Liver (tissue), 9 donors: ENCODE results near the gene CELF1. TPM values are rescaled to one million over a fixed set of nuclear protein-coding genes. Genes with fewer than 3 reads are reported as not detected.

Source experiments
- DNase-seq: peaks from one replicate; pipeline ENCODE4 v3.0.0-alpha.2; 2017; ENCODE audit warnings: low spot score
- H3K27ac ChIP-seq, 2 donors: one replicate each; pipeline ENCODE4 v1.7.0; 2013; ENCODE audit warnings: inconsistent platforms in 2 of 2, low read length in 2 of 2, control low read depth in 1 of 2, low read depth in 1 of 2, mild to moderate bottlenecking in 1 of 2
- H3K27me3 ChIP-seq, 4 donors: one replicate each; pipeline versions ENCODE4 v1.6.1 to v1.7.0; 2013; ENCODE audit warnings: low read length in 3 of 4, inconsistent platforms in 1 of 4, mild to moderate bottlenecking in 1 of 4, moderate library complexity in 1 of 4; ENCODE audit not compliant: control insufficient read depth in 4 of 4, insufficient read depth in 4 of 4
- H3K36me3 ChIP-seq, 4 donors: one replicate each; pipeline versions ENCODE4 v1.6.1 to v1.7.0; 2013; ENCODE audit warnings: low read length in 3 of 4, mild to moderate bottlenecking in 3 of 4, low read depth in 1 of 4, moderate library complexity in 1 of 4; ENCODE audit not compliant: control insufficient read depth in 4 of 4, insufficient read depth in 3 of 4
- H3K4me1 ChIP-seq, 4 donors: one replicate each; pipeline versions ENCODE4 v1.6.1 to v1.7.0; 2013; ENCODE audit warnings: low read length in 3 of 4, mild to moderate bottlenecking in 3 of 4, moderate library complexity in 1 of 4; ENCODE audit not compliant: control insufficient read depth in 4 of 4, insufficient read depth in 4 of 4
- H3K4me3 ChIP-seq, 3 donors: one replicate each; pipeline versions ENCODE4 v1.6.1 to v1.7.0; 2013; ENCODE audit warnings: low read length in 3 of 3, control low read depth in 1 of 3, low read depth in 1 of 3, mild to moderate bottlenecking in 1 of 3
- H3K9ac ChIP-seq, 2 donors: one replicate each; pipeline ENCODE4 v1.7.0; 2013; ENCODE audit warnings: low read length in 2 of 2, mild to moderate bottlenecking in 2 of 2, moderate library complexity in 2 of 2, control low read depth in 1 of 2, low read depth in 1 of 2
- H3K9me3 ChIP-seq, 4 donors: one replicate each; pipeline versions ENCODE4 v1.6.1 to v1.7.0; 2013; ENCODE audit warnings: low read length in 3 of 4; ENCODE audit not compliant: control insufficient read depth in 4 of 4
- ATF3 ChIP-seq: IDR thresholded peaks from 2 replicates; pipeline ENCODE4 v1.6.1; 2016; ENCODE audit warnings: antibody characterized with exemption
- CTCF ChIP-seq: fragments of 150-350 bp; IDR thresholded peaks from 2 replicates; pipeline ENCODE4 v1.5.1; 2017; ENCODE audit warnings: improper control_type of control experiment, low read depth, low read length; ENCODE audit not compliant: missing input control
- EGR1 ChIP-seq, 2 donors: IDR thresholded peaks; 2 replicates each; pipeline ENCODE4 v1.6.1; 2016 to 2018; ENCODE audit warnings: antibody characterized with exemption in 2 of 2, low read depth in 2 of 2
- FOXA1 ChIP-seq: IDR thresholded peaks from 2 replicates; pipeline ENCODE4 v1.6.1; 2016; ENCODE audit warnings: antibody characterized with exemption
- FOXA2 ChIP-seq: IDR thresholded peaks from 2 replicates; pipeline ENCODE4 v1.6.1; 2016; ENCODE audit warnings: antibody characterized with exemption
- GABPA ChIP-seq, 2 donors: IDR thresholded peaks in 1 of 2; conservative IDR thresholded peaks in 1 of 2; 2 replicates each; pipeline ENCODE4 v1.6.1; 2016; ENCODE audit warnings: antibody characterized with exemption in 2 of 2, mild to moderate bottlenecking in 1 of 2, moderate library complexity in 1 of 2
- HNF4A ChIP-seq, 2 donors: conservative IDR thresholded peaks; 2 replicates each; pipeline ENCODE4 v1.6.1; 2016; ENCODE audit warnings: antibody characterized with exemption in 2 of 2, mild to moderate bottlenecking in 2 of 2
- HNF4G ChIP-seq: IDR thresholded peaks from 2 replicates; pipeline ENCODE4 v1.6.1; 2016; ENCODE audit warnings: antibody characterized with exemption
- JUND ChIP-seq, 2 donors: IDR thresholded peaks; 2 replicates each; pipeline ENCODE4 v1.6.1; 2016; ENCODE audit warnings: antibody characterized with exemption in 2 of 2
- MAX ChIP-seq: IDR thresholded peaks from 2 replicates; pipeline ENCODE4 v1.6.1; 2016; ENCODE audit warnings: antibody characterized with exemption
- NR2F2 ChIP-seq: IDR thresholded peaks from 2 replicates; pipeline ENCODE4 v1.6.1; 2016; ENCODE audit warnings: antibody characterized with exemption
- RAD21 ChIP-seq, 2 donors: IDR thresholded peaks; 2 replicates each; pipeline ENCODE4 v1.6.1; 2016; ENCODE audit warnings: antibody characterized with exemption in 2 of 2, mild to moderate bottlenecking in 2 of 2
- REST ChIP-seq: IDR thresholded peaks from 2 replicates; pipeline ENCODE4 v1.6.1; 2016; ENCODE audit warnings: antibody characterized with exemption, mild to moderate bottlenecking
- RXRA ChIP-seq, 2 donors: IDR thresholded peaks; 2 replicates each; pipeline ENCODE4 v1.6.1; 2017 to 2018; ENCODE audit warnings: antibody characterized with exemption in 2 of 2, mild to moderate bottlenecking in 1 of 2
- SP1 ChIP-seq: IDR thresholded peaks from 2 replicates; pipeline ENCODE4 v1.6.1; 2018; ENCODE audit warnings: antibody characterized with exemption, mild to moderate bottlenecking
- TAF1 ChIP-seq: conservative IDR thresholded peaks from 2 replicates; pipeline ENCODE4 v1.6.1; 2016; ENCODE audit warnings: antibody characterized with exemption, mild to moderate bottlenecking
- YY1 ChIP-seq: IDR thresholded peaks from 2 replicates; pipeline ENCODE4 v1.6.1; 2016; ENCODE audit warnings: antibody characterized with exemption, mild to moderate bottlenecking
- ZBTB33 ChIP-seq: IDR thresholded peaks from 2 replicates; pipeline ENCODE4 v1.6.1; 2016; ENCODE audit warnings: antibody characterized with exemption
- WGBS: extraction: QIAGEN DNeasy Blood & Tissue Kit; methylation state at CpG from one replicate; pipeline ENCODE4 v1.1.7; 2013; 5-methylcytosine and 5-hydroxymethylcytosine counted together
- polyA plus RNA-seq, 2 donors: library from polyadenylated mRNA; stranded (reverse) in 1 of 2; unstranded in 1 of 2; fragments of 200-250 nt in 1 of 2; fragments of >200 nt in 1 of 2; fragmentation: Nextera tagmentation in 1 of 2; extraction: Ambion mirVana in 1 of 2; gene quantifications; one replicate each; pipeline versions ENCODE4 v1.2.1 to v1.2.3, GENCODE V29; 2013 to 2015
- total RNA-seq, 2 donors: library from RNA; depleted of rRNA; stranded (reverse); fragments of >200 nt; gene quantifications; one replicate each; pipeline ENCODE4 v1.2.3, GENCODE V29; 2014
- donor health status: healthy.
- donor health status: healthy.
- donor health status: healthy.
- donor health status: healthy.
- donor health status: healthy.

CELF1 gene
- total and polyA plus RNA-seq, 4 donors = 23.5 to 139 (median 60.3) TPM

GRCh38 chr11:47435687-47436086 is 117.2 kb downstream of the CELF1 start:
- TF ChIP-seq RXRA (IDR thresholded peaks at IDR 0.05) (peak; percentile 60 to 61), ATF3 (no peak), RAD21 (IDR thresholded peaks at IDR 0.05) (no peak), HNF4A (conservative IDR thresholded peaks at IDR 0.05) (peak; percentile 25 to 27), CTCF (no peak), SP1 (peak; percentile 40)
- Histone ChIP-seq H3K27me3 (no peaks in the 10 kb centered on the region), H3K4me1 (peaks cover 3 to 49% (median 34%) of the 10 kb centered on the region in 4 donors), H3K27ac (peak overlapping the region in 1 of 2 donors; percentile 49), H3K36me3 (no peaks in the 10 kb centered on the region), H3K4me3 (no peak overlapping the region), H3K9me3 (no peaks in the 10 kb centered on the region), H3K9ac (no peak overlapping the region)
- no peak for DNase-seq
- 64% methylated on average over 3 of the region's 3 CpGs for WGBS

GRCh38 chr11:47434011-47434786 is 118.7 kb downstream of the CELF1 start:
- H3K27me3 ChIP-seq = no peaks in the 10 kb centered on the region
- no peaks in the 10 kb centered on the region for H3K36me3 ChIP-seq
- no peak for DNase-seq
- H3K9me3 ChIP-seq = no peaks in the 10 kb centered on the region
- peak overlapping the region; percentile 86 to 93 for H3K27ac ChIP-seq
- no peak overlapping the region for H3K4me3 ChIP-seq
- peak; percentile 14 for TF ChIP-seq FOXA1
- peak; percentile 25 for TF ChIP-seq FOXA2
- peak; percentile 43 for TF ChIP-seq MAX
- TF ChIP-seq HNF4G = peak; percentile 38
- peak; percentile 58 for TF ChIP-seq ATF3
- TF ChIP-seq GABPA (IDR thresholded peaks at IDR 0.05 in 1 of 2, conservative IDR thresholded peaks at IDR 0.05 in 1 of 2) = peak in 1 of 2 donors; percentile 64
- peak; percentile 91 for TF ChIP-seq YY1
- no peak for TF ChIP-seq CTCF
- TF ChIP-seq REST = peak; percentile 70
- peak; percentile 91 to 93 for TF ChIP-seq RXRA (IDR thresholded peaks at IDR 0.05)
- peak; percentile 31 for TF ChIP-seq TAF1
- TF ChIP-seq JUND (IDR thresholded peaks at IDR 0.05) = peak; percentile 77 to 82
- peak; percentile 84 to 87 for TF ChIP-seq HNF4A (conservative IDR thresholded peaks at IDR 0.05)
- TF ChIP-seq SP1 = peak; percentile 90
- TF ChIP-seq ZBTB33 = peak; percentile 43
- TF ChIP-seq EGR1 (IDR thresholded peaks at IDR 0.05; ENCODE audit: low read depth in 2 of 2) = peak in 1 of 2 donors; percentile 27
- TF ChIP-seq NR2F2 = peak; percentile 44
- peak; percentile 29 to 54 for TF ChIP-seq RAD21 (IDR thresholded peaks at IDR 0.05)
- no peak overlapping the region for H3K9ac ChIP-seq
- peaks cover 3 to 54% (median 38%) of the 10 kb centered on the region in 4 donors for H3K4me1 ChIP-seq
- WGBS = 49% methylated on average over 7 of the region's 7 CpGs
